Karpas-422 (cell line): ENCODE measurements around the gene INAFM2. TPM values are rescaled to one million over a fixed set of nuclear protein-coding genes. Genes with fewer than 3 reads are reported as not detected.

Experiments used
- DNase-seq: peaks from one replicate; pipeline ENCODE4 v3.0.0-alpha.2; 2015
- H2AFZ ChIP-seq: fragments of 200-600 bp; sonication (generic); 2 replicates; pipeline ENCODE4 v1.6.1; 2014; ENCODE audit warnings: antibody characterized with exemption, low read length, mixed read lengths
- H3K27ac ChIP-seq: fragments of 200-600 bp; sonication (generic); 2 replicates; pipeline ENCODE4 v1.5.1; 2014; ENCODE audit warnings: mild to moderate bottlenecking, low read length, moderate library complexity
- H3K27me3 ChIP-seq: fragments of 200-600 bp; sonication (generic); 2 replicates; pipeline ENCODE4 v1.6.1; 2014; ENCODE audit warnings: low read length, mixed read lengths
- H3K36me3 ChIP-seq: fragments of 200-600 bp; sonication (generic); 2 replicates; pipeline ENCODE4 v1.6.1; 2014; ENCODE audit warnings: low read length, mixed read lengths; ENCODE audit not compliant: insufficient read depth
- H3K4me1 ChIP-seq: fragments of 200-600 bp; sonication (generic); 2 replicates; pipeline ENCODE4 v1.6.1; 2014; ENCODE audit warnings: mild to moderate bottlenecking, low read length, mixed read lengths
- H3K4me2 ChIP-seq: fragments of 200-600 bp; sonication (generic); 2 replicates; pipeline ENCODE4 v1.6.1; 2014; ENCODE audit warnings: low read length, low read depth, mild to moderate bottlenecking; ENCODE audit not compliant: poor library complexity, severe bottlenecking
- H3K4me3 ChIP-seq: fragments of 200-600 bp; sonication (generic); 2 replicates; pipeline ENCODE4 v1.5.1; 2014; ENCODE audit warnings: mild to moderate bottlenecking, antibody characterized with exemption, low read length, mixed read lengths
- H3K79me2 ChIP-seq: fragments of 200-600 bp; sonication (generic); 2 replicates; pipeline ENCODE4 v1.6.1; 2014; ENCODE audit warnings: mild to moderate bottlenecking, low read length, mixed read lengths
- H3K9ac ChIP-seq: fragments of 200-600 bp; sonication (generic); 2 replicates; pipeline ENCODE4 v1.6.0; 2014; ENCODE audit warnings: low read length
- H3K9me2 ChIP-seq: fragments of 200-600 bp; sonication (generic), shearing (Covaris generic); replicated peaks from 2 replicates; pipeline ENCODE4 v1.6.0; 2014; ENCODE audit warnings: mild to moderate bottlenecking, low read length, moderate library complexity; ENCODE audit not compliant: insufficient read depth
- H3K9me3 ChIP-seq: fragments of 300-700, 200-600 bp; sonication (generic); 2 replicates; pipeline ENCODE4 v1.6.1; 2014; ENCODE audit warnings: low read length, mixed read lengths
- H4K20me1 ChIP-seq: fragments of 200-600 bp; sonication (generic); 2 replicates; pipeline ENCODE4 v1.6.1; 2014; ENCODE audit warnings: mild to moderate bottlenecking, antibody characterized with exemption, low read length, low read depth; ENCODE audit not compliant: insufficient read depth
- total RNA-seq: library from RNA; depleted of rRNA; stranded (reverse); fragments of >200 nt; shearing (Covaris generic); gene quantifications from 2 replicates; pipeline ENCODE4 v1.2.3, GENCODE V29; 2014; ENCODE audit warnings: low replicate concordance; rRNA removed

Gene INAFM2
- total RNA-seq, 1 experiment from 2014 or later, result 9.2 TPM

DNA sequence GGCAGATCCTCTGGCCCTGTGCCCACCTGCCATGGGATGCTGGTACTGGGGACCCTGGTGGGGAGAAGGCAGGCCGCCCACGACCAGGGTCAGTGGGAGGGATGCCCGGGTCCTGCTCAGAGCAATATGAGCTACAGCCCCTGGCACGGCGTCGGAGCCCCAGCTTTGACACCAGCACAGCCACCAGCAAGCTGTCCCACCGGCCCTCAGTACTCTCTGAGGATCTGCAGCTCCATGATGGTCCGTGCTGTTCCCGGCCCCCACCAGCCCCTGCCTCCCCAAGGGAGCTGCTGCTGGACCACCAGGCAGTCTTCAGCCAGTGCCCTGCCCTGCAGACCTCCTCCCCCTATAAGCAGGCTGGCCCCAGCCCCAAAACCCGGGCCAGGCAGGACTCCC lies 46.0 kb downstream of the INAFM2 start:
- H3K4me1 ChIP-seq, result peaks cover 16% of the 10 kb centered on the region
- no peak overlapping the region for H3K9ac ChIP-seq
- H3K27ac ChIP-seq, result no peak overlapping the region

DNA sequence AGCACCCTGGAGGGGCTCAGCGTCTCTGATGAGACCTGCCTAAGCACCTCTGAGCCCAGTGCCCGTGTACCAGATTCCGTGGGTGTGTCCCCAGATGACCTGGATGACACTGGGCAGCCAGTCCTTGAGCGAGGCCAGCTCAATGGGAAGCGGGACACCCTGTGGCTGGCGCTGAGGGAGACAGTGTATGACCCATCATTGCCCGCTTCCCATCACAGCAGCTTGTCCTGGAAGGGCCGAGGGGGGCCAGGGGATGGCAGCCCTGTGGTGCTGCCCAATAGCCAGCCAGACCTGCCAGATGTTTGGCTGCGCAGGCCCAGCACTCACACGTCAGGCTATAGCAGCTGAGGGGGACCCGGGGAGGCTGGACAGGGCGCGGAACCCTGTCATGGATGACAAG lies 46.5 kb downstream of the INAFM2 start:
- DNase-seq, result no peak
- H3K9ac ChIP-seq, result no peak overlapping the region

More for the DNA sequence above, 46.0 kb downstream of the INAFM2 start:
- H2AFZ ChIP-seq, result no peak overlapping the region
- no peaks in the 10 kb centered on the region for H3K79me2 ChIP-seq
- H3K27me3 ChIP-seq, result no peaks in the 10 kb centered on the region
- H3K9me2 ChIP-seq, result no peaks in the 10 kb centered on the region
- H3K9me3 ChIP-seq, result no peaks in the 10 kb centered on the region
- no peaks in the 10 kb centered on the region for H3K36me3 ChIP-seq
- 0 out of 2 replicates have a peak, but pooled peaks cover 3% of the 10 kb centered on the region for H4K20me1 ChIP-seq
- DNase-seq, result no peak
- H3K4me2 ChIP-seq, result no peak overlapping the region
- H3K4me3 ChIP-seq, result no peak overlapping the region

DNA sequence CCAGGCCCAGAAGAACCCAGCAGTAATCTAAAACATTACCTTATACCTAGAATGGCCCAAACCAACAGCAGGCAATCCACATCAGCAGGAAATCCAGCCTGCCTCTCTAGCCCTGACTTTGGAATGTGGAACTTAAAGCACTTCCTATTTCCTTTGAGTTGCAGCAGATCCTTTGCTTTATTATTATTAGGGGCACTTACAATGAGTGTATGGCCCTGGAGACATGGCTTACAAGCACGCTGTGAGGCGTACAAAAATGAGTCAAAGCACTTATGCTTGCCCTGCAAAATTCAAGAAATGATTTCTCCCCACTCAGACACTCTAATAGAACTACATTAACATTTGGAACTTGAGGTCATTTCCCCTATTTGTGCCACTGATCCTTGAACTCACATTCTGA lies 49.5 kb downstream of the INAFM2 start:
- Histone ChIP-seq H2AFZ (no peak overlapping the region), H3K4me2 (no peak overlapping the region), H4K20me1 (no peaks in the 10 kb centered on the region), H3K9me3 (no peaks in the 10 kb centered on the region), H3K9ac (no peak overlapping the region), H3K9me2 (no peaks in the 10 kb centered on the region), H3K4me3 (no peak overlapping the region), H3K27me3 (no peaks in the 10 kb centered on the region), H3K27ac (no peak overlapping the region), H3K79me2 (no peaks in the 10 kb centered on the region), H3K4me1 (peaks cover 5% of the 10 kb centered on the region), H3K36me3 (no peaks in the 10 kb centered on the region)
- DNase-seq, result no peak

More for the DNA sequence above, 46.5 kb downstream of the INAFM2 start:
- Histone ChIP-seq H3K4me3 (no peak overlapping the region), H3K4me2 (no peak overlapping the region), H4K20me1 (0 out of 2 replicates have a peak, but pooled peaks cover 3% of the 10 kb centered on the region), H3K4me1 (peaks cover 16% of the 10 kb centered on the region), H3K79me2 (no peaks in the 10 kb centered on the region), H3K9me3 (no peaks in the 10 kb centered on the region), H2AFZ (no peak overlapping the region), H3K27ac (no peak overlapping the region), H3K36me3 (no peaks in the 10 kb centered on the region), H3K27me3 (no peaks in the 10 kb centered on the region), H3K9me2 (no peaks in the 10 kb centered on the region)

Other genes starting within 250 kb of the INAFM2 start
- 3.0 and 5.4 TPM in 2 replicates for gene BMF, start 214.8 kb upstream of the INAFM2 start, total RNA-seq
- 58.2 and 60.1 TPM in 2 replicates for gene BUB1B, start 162.6 kb upstream of the INAFM2 start, total RNA-seq
- gene PAK6, start 84.6 kb upstream of the INAFM2 start, total RNA-seq, result 0.45 and 0.69 TPM in 2 replicates
- not detected in 2 replicates for gene ANKRD63, start 40.6 kb upstream of the INAFM2 start, total RNA-seq
- gene PLCB2, start 15.8 kb upstream of the INAFM2 start, total RNA-seq, result 4.3 and 8.7 TPM in 2 replicates
- 1.2 and 3.1 TPM in 2 replicates for gene CCDC9B, start 17.2 kb downstream of the INAFM2 start, total RNA-seq
- gene PHGR1, start 27.3 kb downstream of the INAFM2 start, total RNA-seq, result not detected in 2 replicates
- 0.07 and 2.6 TPM in 2 replicates for gene DISP2, start 34.5 kb downstream of the INAFM2 start, total RNA-seq
- 34.5 and 43.1 TPM in 2 replicates for gene KNSTRN, start 59.0 kb downstream of the INAFM2 start, total RNA-seq
- 38.1 and 56.4 TPM in 2 replicates for gene IVD, start 82.1 kb downstream of the INAFM2 start, total RNA-seq
- gene BAHD1, start 117.3 kb downstream of the INAFM2 start, total RNA-seq, result 10.3 and 15.4 TPM in 2 replicates
- gene CHST14, start 147.3 kb downstream of the INAFM2 start, total RNA-seq, result 8.4 and 11.6 TPM in 2 replicates
- gene CCDC32, start 241.3 kb downstream of the INAFM2 start, total RNA-seq, result 21.8 and 25.3 TPM in 2 replicates
- gene RPUSD2, start 245.6 kb downstream of the INAFM2 start, total RNA-seq, result 13.6 and 33.0 TPM in 2 replicates